NAMALWA (cell line): ENCODE results near the gene FAM20C.

Source experiments
- DNase-seq: peaks from one replicate; pipeline ENCODE4 v3.0.0-alpha.2; 2015; ENCODE audit warnings: low spot score

FAM20C gene

GRCh38 chr7:159370-160270 lies 32.8 kb upstream of the FAM20C start:
- no peak for DNase-seq

DNA sequence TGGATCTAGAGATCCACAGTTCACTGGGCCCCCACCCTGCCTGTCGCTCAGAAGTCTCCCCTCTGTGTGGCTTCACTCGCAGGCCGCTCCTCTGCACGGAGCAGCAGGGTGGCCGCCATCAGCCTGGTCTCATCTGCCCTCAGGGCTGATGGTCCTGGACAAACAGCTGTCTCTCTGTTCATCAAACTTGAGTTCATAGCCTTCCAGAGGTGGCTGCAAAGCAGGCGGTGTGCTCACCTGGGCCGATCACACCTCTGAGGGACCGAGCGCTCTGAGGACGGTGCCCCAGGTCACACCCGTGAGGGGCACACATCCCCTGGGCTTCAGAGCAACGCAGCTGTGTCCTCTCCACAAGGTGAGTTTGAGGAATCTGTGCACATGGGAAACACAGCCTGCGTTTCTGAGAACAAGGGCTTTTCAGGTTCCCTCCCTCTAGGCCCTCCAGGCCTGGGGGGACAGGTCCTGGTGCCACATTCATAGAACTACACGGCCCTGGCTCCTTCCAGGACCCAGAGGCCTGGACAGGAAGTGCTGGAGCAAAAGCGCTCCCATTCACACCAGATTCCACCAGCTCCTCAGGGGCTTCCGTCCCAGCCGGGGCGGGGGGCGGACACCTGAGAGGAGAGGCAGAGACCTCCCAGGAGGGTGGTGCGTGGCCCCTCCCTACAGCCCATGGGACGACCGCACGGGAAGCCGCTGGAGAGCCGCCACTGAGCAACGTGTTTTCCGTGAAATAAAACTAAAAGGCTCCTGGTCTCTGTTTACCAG lies 31.2 kb upstream of the FAM20C start:
- DNase-seq, result no peak

GRCh38 chr7:162632-163297 lies 29.6 kb upstream of the FAM20C start:
- no peak for DNase-seq

GRCh38 chr7:163298-163695 lies 29.1 kb upstream of the FAM20C start:
- DNase-seq, result no peak

- DNase-seq, result no peak
Measured at GRCh38 chr7:163971-164881, 28.1 kb upstream of the FAM20C start.

DNA sequence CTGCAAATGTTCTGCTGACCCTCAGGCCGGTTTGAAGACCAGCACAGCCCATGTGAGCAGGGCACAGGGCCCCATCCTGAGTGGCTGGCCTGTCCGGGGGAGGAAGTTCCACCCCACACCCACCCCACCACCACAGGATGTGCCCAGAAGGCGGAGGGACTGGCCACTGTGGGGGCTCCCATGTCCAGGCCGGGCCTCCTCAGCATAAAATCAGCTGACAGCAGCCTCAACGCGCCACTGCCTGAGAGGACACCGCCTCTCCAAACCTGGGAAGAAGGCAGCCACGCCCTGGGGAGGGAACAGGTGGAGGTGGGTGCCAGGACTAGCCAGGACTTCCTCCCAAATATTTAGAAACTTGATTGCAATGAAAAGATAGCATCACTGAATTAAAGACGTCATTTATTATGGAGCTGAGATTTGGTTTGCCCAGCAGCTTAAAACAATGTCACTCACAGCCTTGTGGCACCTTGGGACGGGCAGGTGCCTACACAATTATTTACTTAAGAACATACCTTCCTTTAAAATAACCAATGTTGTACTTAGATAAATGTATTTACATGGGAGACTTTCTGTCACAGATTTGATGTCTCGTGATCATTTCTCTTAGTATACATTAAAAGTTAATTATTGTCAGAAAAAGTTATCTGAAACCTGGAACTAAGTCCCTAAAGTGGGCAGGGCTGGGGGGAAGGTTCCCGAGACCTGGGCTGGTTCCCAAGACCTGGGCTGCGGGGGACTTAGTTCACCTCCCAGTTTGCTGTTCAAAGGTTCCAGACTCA lies 27.3 kb upstream of the FAM20C start:
- DNase-seq, result no peak

GRCh38 chr7:165661-166337 lies 26.6 kb upstream of the FAM20C start:
- no peak for DNase-seq

GRCh38 chr7:166338-167060 lies 25.9 kb upstream of the FAM20C start:
- no peak for DNase-seq

- no peak for DNase-seq
Measured at GRCh38 chr7:167090-167855, 25.1 kb upstream of the FAM20C start.

- DNase-seq, result no peak
Measured at GRCh38 chr7:167976-168791, 24.2 kb upstream of the FAM20C start.

DNA sequence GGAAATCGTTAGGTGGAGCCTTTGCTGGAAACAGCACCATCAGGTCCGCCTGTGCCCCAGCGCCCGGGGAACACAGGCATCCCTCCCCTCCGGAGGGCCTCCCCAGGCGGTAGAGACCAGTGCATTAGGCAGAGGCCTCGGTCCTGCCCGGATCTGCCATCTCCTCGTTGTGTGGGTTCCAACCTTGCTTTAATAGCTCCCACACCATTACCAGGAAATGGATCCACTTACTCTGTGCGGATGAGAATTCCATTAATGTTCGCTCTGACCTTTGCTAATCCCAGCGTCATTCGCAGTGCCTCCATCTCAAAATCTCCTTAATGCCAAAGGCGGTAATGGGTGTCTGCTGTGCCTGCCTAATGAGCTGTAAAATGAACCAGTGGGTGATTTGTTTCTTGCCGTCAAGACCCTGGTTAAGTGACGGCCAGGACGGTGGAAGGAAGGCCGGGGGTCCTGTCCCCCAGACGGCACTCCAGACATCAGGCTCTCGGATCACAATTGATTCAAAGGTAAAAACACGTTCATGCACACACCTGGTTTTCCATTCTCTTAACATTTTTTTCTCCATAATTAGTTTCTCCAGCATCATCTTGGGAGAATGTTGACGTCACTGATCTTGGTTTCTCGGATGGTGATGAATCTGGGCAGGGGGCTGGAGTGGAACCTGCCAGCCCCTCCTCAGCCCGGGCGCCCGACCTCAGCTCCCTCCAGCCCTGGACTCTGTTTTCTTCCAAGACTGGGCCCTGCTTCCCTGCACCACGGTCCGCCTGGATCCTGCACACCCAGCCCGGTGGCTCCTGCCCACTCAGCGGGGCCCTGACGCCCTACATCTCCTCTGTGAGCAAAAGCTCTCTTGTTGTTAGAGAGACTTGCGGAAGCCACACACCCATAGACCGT lies 22.8 kb upstream of the FAM20C start:
- no peak for DNase-seq

DNA sequence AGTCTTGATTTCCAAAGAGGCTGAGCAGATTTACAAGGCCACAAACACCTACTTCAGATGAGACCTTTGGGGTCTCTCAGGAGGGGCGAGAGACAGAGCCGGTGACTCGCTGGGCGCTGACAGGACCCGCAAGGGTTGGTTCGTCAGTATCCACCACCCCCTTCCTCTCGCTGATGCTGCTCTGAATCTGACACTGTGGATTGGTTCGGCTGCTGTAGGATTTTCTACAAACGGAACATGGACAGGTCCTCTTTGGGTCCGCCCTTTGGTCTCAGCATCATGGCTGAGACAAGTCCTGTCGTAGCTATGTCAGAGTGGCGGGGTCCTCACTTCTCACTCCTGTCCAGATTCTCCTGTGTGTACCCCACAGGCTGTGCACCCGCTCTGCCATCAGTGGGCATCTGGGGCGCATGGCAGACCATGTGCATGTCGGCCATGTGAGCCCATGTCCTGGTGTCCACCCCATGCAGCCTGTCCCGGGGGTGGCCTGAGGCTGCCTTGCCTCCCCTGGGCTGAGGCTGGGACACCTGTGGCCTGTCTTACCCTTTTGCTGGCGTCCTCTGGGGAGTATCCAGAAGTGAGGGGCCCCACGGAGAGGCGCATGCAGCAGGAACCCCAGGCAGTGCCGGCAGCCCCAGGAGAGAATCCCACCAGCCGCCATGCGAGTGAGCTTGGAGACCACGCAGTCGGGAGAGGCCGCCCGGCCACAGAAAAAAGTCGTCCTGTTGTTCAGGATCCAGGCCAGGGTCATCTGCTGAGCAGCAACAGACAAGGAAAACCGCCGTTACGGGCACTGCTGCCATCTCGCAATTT lies 21.6 kb upstream of the FAM20C start:
- DNase-seq, result no peak

- DNase-seq, result no peak
Measured at GRCh38 chr7:171364-171904, 20.9 kb upstream of the FAM20C start.

DNA sequence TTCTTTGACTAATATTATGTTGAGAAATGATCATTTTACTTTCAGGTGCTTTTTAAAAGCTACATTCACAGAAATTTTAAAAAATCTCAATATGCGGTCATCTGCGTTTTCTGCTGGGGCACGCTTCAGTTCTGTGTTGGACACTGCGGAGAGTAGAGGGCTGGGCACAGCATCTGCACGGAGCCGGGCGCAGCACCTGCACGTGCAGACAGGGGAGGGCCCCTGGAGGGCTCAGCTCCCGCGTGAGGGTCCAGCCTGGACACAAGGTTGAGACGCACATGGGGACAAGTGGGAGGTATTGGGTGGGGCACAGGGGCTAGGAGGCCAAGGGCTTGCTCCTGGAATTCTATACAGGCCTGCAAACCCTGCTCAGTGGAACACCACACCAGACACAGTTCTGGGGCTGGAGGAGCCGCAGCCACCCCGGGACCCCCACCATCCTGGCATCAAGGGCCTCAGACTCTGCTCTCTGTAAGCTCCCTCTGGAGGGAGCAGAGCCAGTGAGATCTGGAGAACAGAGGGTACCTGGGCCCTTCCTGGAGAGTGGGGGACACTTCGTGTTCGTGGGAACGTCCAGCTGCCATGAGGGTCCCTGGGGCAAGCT lies 20.4 kb upstream of the FAM20C start:
- DNase-seq, result no peak

DNA sequence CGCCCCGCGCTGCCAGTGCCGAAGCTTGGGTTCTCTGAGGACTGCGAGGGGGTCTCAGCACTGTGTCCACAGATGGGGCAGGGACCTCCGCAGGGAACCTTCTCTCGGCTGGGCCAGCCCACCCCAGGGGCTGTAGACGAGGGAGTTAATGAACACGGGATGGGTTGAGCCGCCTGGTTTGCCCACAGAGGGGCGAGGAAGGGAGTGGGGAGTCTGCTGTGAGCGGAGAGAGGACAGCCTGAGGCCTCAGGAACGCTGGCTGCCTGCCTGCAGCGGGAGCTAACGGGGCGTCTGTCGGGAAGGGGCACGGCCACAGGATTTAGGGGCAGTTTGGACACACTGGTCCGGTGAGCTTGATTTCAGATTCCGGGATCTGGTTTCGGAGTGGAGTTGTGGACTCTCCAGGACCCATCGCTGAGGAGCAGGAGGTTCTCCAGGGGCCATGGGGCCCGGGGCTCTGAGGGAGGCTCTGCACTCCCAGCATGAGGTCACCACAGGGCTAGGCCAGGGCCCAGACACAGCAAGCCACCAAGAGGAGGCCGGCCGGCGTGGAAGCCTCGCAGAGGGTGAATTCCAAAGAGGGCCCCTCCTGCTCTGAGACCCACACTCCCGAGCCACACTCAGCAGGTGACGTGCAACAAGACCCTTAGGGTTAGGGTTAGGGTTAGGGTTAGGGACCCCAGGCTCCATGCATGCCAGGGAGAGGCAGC lies 19.0 kb upstream of the FAM20C start:
- no peak for DNase-seq
